OCI-LY3 (cell line): Measurements from ENCODE around the gene GLIS1.

ENCODE experiments used
- H2AFZ ChIP-seq: fragments of 200-600, 300-600 bp; shearing (Covaris generic); 2 replicates; pipeline ENCODE4 v1.6.0; 2014; ENCODE audit warnings: antibody characterized with exemption, low read depth, low read length
- H3K27ac ChIP-seq: fragments of 200-600, 300-600 bp; sonication (generic); 2 replicates; pipeline ENCODE4 v1.5.1; 2014; ENCODE audit warnings: mild to moderate bottlenecking, low read length, moderate library complexity, mixed read lengths
- H3K27me3 ChIP-seq: fragments of 200-600, 300-600 bp; sonication (generic); 2 replicates; pipeline ENCODE4 v1.6.1; 2014; ENCODE audit warnings: low read depth, low read length, mixed read lengths
- H3K36me3 ChIP-seq: fragments of 200-600, 300-600 bp; sonication (generic); replicated peaks from 2 replicates; pipeline ENCODE3; 2014; ENCODE audit warnings: low read depth, low read length, mixed read lengths
- H3K4me1 ChIP-seq: fragments of 300-600, 200-600 bp; sonication (generic); 2 replicates; pipeline ENCODE4 v1.6.1; 2014; ENCODE audit warnings: low read length, mixed read lengths
- H3K4me2 ChIP-seq: fragments of 200-600, 300-600 bp; sonication (generic); 2 replicates; pipeline ENCODE4 v1.6.1; 2014; ENCODE audit warnings: low read length, mixed read lengths
- H3K4me3 ChIP-seq: fragments of 300-600, 200-600 bp; sonication (generic); 2 replicates; pipeline ENCODE4 v1.5.1; 2014; ENCODE audit warnings: antibody characterized with exemption, mild to moderate bottlenecking, low read length, moderate library complexity
- H3K79me2 ChIP-seq: fragments of 300-600, 200-600 bp; shearing (Covaris generic); 2 replicates; pipeline ENCODE4 v1.6.1; 2014; ENCODE audit warnings: mild to moderate bottlenecking, low read length, mixed read lengths
- H3K9ac ChIP-seq: fragments of 300-600, 200-600 bp; shearing (Covaris generic); 2 replicates; pipeline ENCODE4 v1.6.0; 2014; ENCODE audit warnings: mild to moderate bottlenecking, low read length, moderate library complexity
- H3K9me3 ChIP-seq: fragments of 200-600, 300-600 bp; shearing (Covaris generic); 2 replicates; pipeline ENCODE4 v1.6.1; 2014; ENCODE audit warnings: low read length, mixed read lengths; ENCODE audit not compliant: insufficient read depth
- H4K20me1 ChIP-seq: fragments of 200-600, 300-600 bp; sonication (generic); 2 replicates; pipeline ENCODE4 v1.6.1; 2016; ENCODE audit warnings: low read length, mixed read lengths; ENCODE audit not compliant: insufficient read depth
- CTCF ChIP-seq: fragments of 200-600, 300-600 bp; sonication (generic); IDR thresholded peaks from 2 replicates; pipeline ENCODE4 v1.5.1; 2014; ENCODE audit warnings: antibody characterized with exemption, low read length, low read depth
- EZH2phosphoT487 ChIP-seq: fragments of 200-600 bp; shearing (Covaris generic); IDR thresholded peaks from 2 replicates; pipeline ENCODE4 v1.6.1; 2018; ENCODE audit warnings: antibody characterized with exemption, mixed run types, low read depth

GLIS1 gene

GRCh38 chr1:53552146-53552861 lies 186.7 kb downstream of the GLIS1 start:
- no peak overlapping the region for H3K27ac ChIP-seq
- no peak overlapping the region for H2AFZ ChIP-seq
- H4K20me1 ChIP-seq, result no peaks in the 10 kb centered on the region
- no peaks in the 10 kb centered on the region for H3K9me3 ChIP-seq
- H3K4me2 ChIP-seq, result no peak overlapping the region
- TF ChIP-seq EZH2phosphoT487 (no peak), CTCF (no peak)
- H3K9ac ChIP-seq, result no peak overlapping the region
- H3K36me3 ChIP-seq, result no peaks in the 10 kb centered on the region
- H3K79me2 ChIP-seq, result no peaks in the 10 kb centered on the region
- H3K4me3 ChIP-seq, result no peak overlapping the region
- peaks cover 9% of the 10 kb centered on the region; the same call in 1 of the 2 replicates for H3K4me1 ChIP-seq
- H3K27me3 ChIP-seq, result no peaks in the 10 kb centered on the region

DNA sequence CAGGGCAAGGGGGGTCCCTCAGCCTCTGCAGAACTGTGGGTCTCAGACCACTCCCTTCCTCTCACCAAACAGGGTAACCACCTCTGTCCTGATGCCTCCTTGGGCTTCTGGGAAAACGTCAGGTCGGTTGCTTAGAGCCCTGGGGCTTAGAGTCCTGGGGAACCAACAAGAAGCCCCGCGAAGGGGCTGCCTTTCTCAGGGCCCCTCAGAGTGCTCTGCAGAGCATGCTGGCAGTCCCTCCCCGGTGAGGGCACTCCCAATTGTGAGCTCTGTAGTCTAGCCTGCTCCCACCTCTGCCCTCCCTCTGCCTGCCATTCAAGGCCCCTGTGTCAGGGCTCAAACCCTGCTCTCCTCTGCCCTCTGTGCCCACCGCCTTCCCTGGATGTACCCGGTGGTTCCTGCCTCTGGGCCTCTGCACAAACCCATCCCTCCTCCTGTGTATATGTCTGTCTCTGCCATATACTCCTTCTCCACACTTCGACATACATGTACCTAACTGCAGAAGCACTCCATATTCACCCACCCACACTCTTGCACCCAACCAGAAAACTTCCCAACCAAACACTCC lies 187.5 kb downstream of the GLIS1 start:
- TF ChIP-seq EZH2phosphoT487, result no peak
- Histone ChIP-seq H3K4me1 (peaks cover 9% of the 10 kb centered on the region; the same call in 1 of the 2 replicates), H3K9me3 (no peaks in the 10 kb centered on the region)

GRCh38 chr1:53550201-53550741 lies 188.7 kb downstream of the GLIS1 start:
- H3K4me2 ChIP-seq, result no peak overlapping the region
- no peak overlapping the region for H3K27ac ChIP-seq
- H3K9me3 ChIP-seq, result no peaks in the 10 kb centered on the region
- no peaks in the 10 kb centered on the region for H3K36me3 ChIP-seq
- H3K79me2 ChIP-seq, result no peaks in the 10 kb centered on the region
- TF ChIP-seq CTCF, result no peak
- no peak for TF ChIP-seq EZH2phosphoT487
- H2AFZ ChIP-seq, result no peak overlapping the region
- H3K27me3 ChIP-seq, result no peaks in the 10 kb centered on the region
- no peaks in the 10 kb centered on the region for H4K20me1 ChIP-seq
- H3K4me1 ChIP-seq, result peaks cover 9% of the 10 kb centered on the region; the same call in 1 of the 2 replicates
- H3K4me3 ChIP-seq, result no peak overlapping the region
- no peak overlapping the region for H3K9ac ChIP-seq

More for the DNA sequence above, 187.5 kb downstream of the GLIS1 start:
- Histone ChIP-seq H3K4me2 (no peak overlapping the region), H3K27me3 (no peaks in the 10 kb centered on the region), H3K36me3 (no peaks in the 10 kb centered on the region), H3K27ac (no peak overlapping the region), H3K9ac (no peak overlapping the region), H4K20me1 (no peaks in the 10 kb centered on the region), H3K79me2 (no peaks in the 10 kb centered on the region), H2AFZ (no peak overlapping the region), H3K4me3 (no peak overlapping the region)

- Histone ChIP-seq H4K20me1 (no peaks in the 10 kb centered on the region), H3K27me3 (no peaks in the 10 kb centered on the region), H3K27ac (no peak overlapping the region), H3K9ac (no peak overlapping the region), H3K4me1 (peaks cover 9% of the 10 kb centered on the region; the same call in 1 of the 2 replicates), H3K4me3 (no peak overlapping the region), H3K79me2 (no peaks in the 10 kb centered on the region), H2AFZ (no peak overlapping the region), H3K9me3 (no peaks in the 10 kb centered on the region), H3K4me2 (no peak overlapping the region), H3K36me3 (no peaks in the 10 kb centered on the region)
- TF ChIP-seq CTCF, result no peak
- no peak for TF ChIP-seq EZH2phosphoT487
Measured at GRCh38 chr1:53549781-53550180, 189.2 kb downstream of the GLIS1 start.
